Parathyroid adenoma (tissue), 2 donors: ENCODE results near the gene MYO16.

Source experiments
- H2AFZ ChIP-seq: fragments of 300-600 bp; sonication (generic); one replicate; pipeline ENCODE4 v1.7.0; 2017; ENCODE audit warnings: antibody characterized with exemption, mild to moderate bottlenecking
- H3K27ac ChIP-seq: fragments of 300-600 bp; sonication (generic); one replicate; pipeline ENCODE4 v1.7.0; 2017
- H3K27me3 ChIP-seq: fragments of 300-600 bp; sonication (generic); one replicate; pipeline ENCODE4 v1.7.0; 2017; ENCODE audit warnings: low read length; ENCODE audit not compliant: control insufficient read depth, insufficient read depth
- H3K36me3 ChIP-seq: fragments of 300-600 bp; sonication (generic); one replicate; pipeline ENCODE4 v1.7.0; 2017; ENCODE audit warnings: low read length; ENCODE audit not compliant: control insufficient read depth, insufficient read depth
- H3K4me1 ChIP-seq: fragments of 300-600 bp; sonication (generic); one replicate; pipeline ENCODE4 v1.7.0; 2017; ENCODE audit warnings: control low read depth
- H3K4me2 ChIP-seq: fragments of 300-600 bp; sonication (generic); one replicate; pipeline ENCODE4 v1.7.0; 2017; ENCODE audit warnings: low read length
- H3K4me3 ChIP-seq: fragments of 300-600 bp; sonication (generic); one replicate; pipeline ENCODE4 v1.7.0; 2017; ENCODE audit warnings: low read depth, low read length
- H3K79me2 ChIP-seq: fragments of 300-600 bp; sonication (generic); one replicate; pipeline ENCODE4 v1.7.0; 2017; ENCODE audit warnings: control low read depth
- H3K9ac ChIP-seq: fragments of 300-600 bp; sonication (generic); one replicate; pipeline ENCODE4 v1.7.0; 2017; ENCODE audit warnings: mild to moderate bottlenecking
- H3K9me3 ChIP-seq: fragments of 300-600 bp; sonication (generic); one replicate; pipeline ENCODE4 v1.7.0; 2017; ENCODE audit warnings: low read length; ENCODE audit not compliant: control insufficient read depth
- TF ChIP-seq, protein P1 (sequence below): fragments of 300-600 bp; sonication (generic); IDR thresholded peaks from one replicate; pipeline ENCODE4 v1.7.0; 2017; ENCODE audit warnings: antibody characterized with exemption, mild to moderate bottlenecking
- donor health status: primary hyperparathyroidism.

The MYO16 gene

DNA sequence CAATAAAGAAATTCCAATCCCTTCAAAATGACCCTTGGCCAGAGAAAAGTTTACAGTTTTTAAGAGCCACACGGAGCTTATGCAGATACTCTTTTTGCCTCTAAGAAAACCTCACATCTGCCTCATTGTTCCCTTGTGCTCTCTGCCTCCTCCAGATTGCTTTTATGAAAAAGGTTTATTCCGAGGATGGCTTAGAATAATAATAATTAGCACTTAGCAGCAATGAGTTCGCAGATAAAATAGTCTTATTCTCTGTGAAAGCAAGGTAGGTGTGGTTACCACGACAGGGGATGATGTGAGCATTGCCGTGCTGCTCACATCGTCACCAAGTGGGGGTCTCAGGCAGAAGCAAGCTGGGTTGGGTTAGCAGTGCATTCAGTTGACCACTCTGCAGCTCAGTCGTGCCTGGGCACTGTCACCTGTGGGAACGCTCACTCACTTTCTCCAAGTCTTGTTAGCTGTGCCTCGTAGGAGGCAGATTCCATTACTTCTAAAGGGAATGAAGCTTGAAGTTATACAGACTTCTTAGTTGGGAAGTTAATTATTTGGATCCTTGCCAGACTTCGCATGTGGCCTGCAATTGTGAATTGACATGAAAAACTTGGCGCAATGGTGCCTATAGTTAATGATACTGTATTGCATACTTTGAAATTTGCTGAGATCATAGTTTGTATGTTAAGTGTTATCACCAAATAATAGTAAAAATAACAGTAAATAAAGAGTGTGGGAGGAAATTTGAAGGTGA lies 157.2 kb downstream of the MYO16 start:
- Histone ChIP-seq H3K79me2 (no peaks in the 10 kb centered on the region), H3K4me1 (no peaks in the 10 kb centered on the region), H3K4me3 (no peak overlapping the region), H3K27me3 (no peaks in the 10 kb centered on the region), H3K4me2 (no peak overlapping the region), H3K27ac (no peak overlapping the region), H2AFZ (no peak overlapping the region), H3K36me3 (no peaks in the 10 kb centered on the region), H3K9ac (no peak overlapping the region), H3K9me3 (no peaks in the 10 kb centered on the region)
- TF ChIP-seq, protein P1, sequence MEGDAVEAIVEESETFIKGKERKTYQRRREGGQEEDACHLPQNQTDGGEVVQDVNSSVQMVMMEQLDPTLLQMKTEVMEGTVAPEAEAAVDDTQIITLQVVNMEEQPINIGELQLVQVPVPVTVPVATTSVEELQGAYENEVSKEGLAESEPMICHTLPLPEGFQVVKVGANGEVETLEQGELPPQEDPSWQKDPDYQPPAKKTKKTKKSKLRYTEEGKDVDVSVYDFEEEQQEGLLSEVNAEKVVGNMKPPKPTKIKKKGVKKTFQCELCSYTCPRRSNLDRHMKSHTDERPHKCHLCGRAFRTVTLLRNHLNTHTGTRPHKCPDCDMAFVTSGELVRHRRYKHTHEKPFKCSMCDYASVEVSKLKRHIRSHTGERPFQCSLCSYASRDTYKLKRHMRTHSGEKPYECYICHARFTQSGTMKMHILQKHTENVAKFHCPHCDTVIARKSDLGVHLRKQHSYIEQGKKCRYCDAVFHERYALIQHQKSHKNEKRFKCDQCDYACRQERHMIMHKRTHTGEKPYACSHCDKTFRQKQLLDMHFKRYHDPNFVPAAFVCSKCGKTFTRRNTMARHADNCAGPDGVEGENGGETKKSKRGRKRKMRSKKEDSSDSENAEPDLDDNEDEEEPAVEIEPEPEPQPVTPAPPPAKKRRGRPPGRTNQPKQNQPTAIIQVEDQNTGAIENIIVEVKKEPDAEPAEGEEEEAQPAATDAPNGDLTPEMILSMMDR, result no peak

DNA sequence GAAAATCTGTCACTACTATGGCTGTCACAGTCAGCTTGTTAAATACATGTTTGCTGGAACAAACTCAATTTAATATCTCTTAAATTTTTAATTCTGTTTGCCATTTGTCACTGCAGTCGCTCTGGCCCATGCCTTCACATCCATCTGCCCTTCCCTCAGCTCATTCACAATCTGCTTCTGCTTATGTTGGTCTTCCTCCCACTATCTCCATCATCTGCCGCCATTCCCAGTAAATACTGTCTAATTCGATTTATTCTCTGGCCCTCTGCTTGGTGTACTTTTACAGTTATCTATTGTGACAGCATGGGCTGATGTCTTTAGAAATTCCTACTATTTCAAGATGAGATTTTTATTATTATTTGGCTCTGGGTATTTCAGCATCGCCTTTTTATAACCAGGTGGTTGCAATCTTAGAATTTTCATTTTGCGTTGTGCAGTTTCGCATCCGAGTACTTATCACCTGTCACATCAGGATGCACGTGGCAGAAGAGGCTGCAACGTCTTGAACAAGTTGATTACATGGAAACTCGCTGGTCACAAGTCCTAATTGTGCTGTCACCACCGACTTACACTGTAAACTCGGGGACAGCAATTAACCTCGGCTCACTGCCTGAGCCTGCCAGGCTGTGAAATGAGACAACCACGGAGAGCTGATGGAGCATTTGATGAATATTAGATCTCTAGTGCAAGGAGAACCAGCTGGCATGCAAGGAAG lies 158.4 kb downstream of the MYO16 start:
- H3K4me1 ChIP-seq, result no peaks in the 10 kb centered on the region
- TF ChIP-seq, protein P1, result no peak
- no peak overlapping the region for H3K9ac ChIP-seq
- no peak overlapping the region for H3K4me2 ChIP-seq
- no peaks in the 10 kb centered on the region for H3K27me3 ChIP-seq
- no peak overlapping the region for H3K27ac ChIP-seq
- no peak overlapping the region for H2AFZ ChIP-seq
- no peak overlapping the region for H3K4me3 ChIP-seq
- H3K79me2 ChIP-seq, result no peaks in the 10 kb centered on the region
- no peaks in the 10 kb centered on the region for H3K36me3 ChIP-seq
- H3K9me3 ChIP-seq, result no peaks in the 10 kb centered on the region

DNA sequence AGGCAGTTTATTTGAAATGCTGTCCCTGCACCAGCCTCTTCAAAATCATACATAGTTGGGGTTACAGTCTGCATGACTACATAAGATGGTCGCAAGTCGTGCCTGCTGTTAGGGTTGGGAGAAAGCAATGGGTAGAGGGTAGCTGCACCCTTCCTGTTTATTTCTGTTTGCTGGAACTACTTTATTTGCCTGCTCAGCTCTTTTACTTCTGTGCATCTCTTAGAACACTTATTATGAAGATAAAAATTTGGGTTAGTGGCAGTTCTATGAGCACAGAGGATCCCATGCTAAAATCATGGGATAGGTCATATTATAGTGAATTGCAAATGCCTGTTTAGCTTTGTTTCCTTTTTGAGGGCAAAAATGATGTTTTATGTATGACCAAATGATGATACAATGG lies 160.1 kb downstream of the MYO16 start:
- Histone ChIP-seq H3K27me3 (no peaks in the 10 kb centered on the region), H3K4me2 (no peak overlapping the region), H3K36me3 (no peaks in the 10 kb centered on the region), H3K9ac (no peak overlapping the region), H3K79me2 (no peaks in the 10 kb centered on the region), H3K4me3 (no peak overlapping the region), H3K27ac (no peak overlapping the region), H3K9me3 (no peaks in the 10 kb centered on the region), H2AFZ (no peak overlapping the region), H3K4me1 (no peaks in the 10 kb centered on the region)
- TF ChIP-seq, protein P1, result no peak

DNA sequence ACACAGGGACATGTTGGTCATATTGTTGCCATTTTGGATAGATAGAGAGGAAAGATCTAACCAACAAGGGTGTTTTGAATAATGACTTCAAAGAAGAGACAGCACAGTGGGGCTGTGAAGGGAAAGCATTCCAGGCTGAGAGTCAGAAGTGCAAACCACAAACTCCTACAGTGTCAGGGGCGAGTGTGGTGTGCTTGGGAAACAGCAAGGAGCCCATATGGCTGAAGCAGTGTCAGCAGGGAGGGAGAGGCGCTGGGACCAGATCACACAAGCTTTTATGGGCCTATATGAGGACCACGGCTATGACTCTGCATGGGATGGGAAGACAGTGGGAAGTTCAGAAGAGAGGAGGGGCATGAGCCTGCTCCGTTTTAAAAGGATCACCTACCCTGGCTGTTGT lies 166.4 kb downstream of the MYO16 start:
- H3K27me3 ChIP-seq, result no peaks in the 10 kb centered on the region
- H3K79me2 ChIP-seq, result no peaks in the 10 kb centered on the region
- no peak overlapping the region for H3K4me2 ChIP-seq
- no peaks in the 10 kb centered on the region for H3K4me1 ChIP-seq
- TF ChIP-seq, protein P1, result no peak
- no peak overlapping the region for H3K4me3 ChIP-seq
- no peak overlapping the region for H2AFZ ChIP-seq
- no peaks in the 10 kb centered on the region for H3K36me3 ChIP-seq
- H3K9me3 ChIP-seq, result no peaks in the 10 kb centered on the region
- no peak overlapping the region for H3K27ac ChIP-seq
- H3K9ac ChIP-seq, result no peak overlapping the region
